ENCODE measurements around the gene COL24A1. TPM values are rescaled to one million over a fixed set of nuclear protein-coding genes. Genes with fewer than 3 reads are reported as not detected.

The COL24A1 gene
- total RNA-seq, 1 experiment from 2014 or later: 0.35 TPM

DNA sequence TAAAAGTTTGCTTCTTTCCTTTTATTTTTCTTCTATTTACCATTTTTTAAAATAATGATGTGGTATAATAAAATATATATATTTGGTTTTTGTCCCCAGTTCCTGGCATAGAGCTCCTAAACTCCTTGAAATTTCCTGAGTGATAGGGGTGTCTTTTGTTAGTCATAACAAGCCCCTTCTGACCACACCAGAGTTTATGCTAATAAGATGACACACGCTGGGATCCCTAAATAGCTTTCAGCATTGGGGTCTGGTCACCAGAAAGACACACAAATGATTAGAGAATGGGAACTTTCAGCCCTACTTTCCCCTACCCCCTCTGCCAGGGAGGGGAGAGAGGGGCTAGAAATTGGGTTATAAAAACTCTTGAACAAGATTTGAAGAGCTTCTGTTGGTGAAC, 56.2 kb downstream of the COL24A1 start:
- H2BK12ac ChIP-seq (ENCODE audit: insufficient read length, low read depth, low read length): no peak overlapping the region
- no peaks in the 10 kb centered on the region for H3K79me1 ChIP-seq (ENCODE audit: insufficient read depth, low read depth, low read length, poor library complexity, severe bottlenecking)
- Mint-ChIP-seq H3K9me3 (no peaks in the 10 kb centered on the region; a peak in 1 of 5 replicates), H3K4me3 (0 out of 5 replicates have a peak overlapping the region, but pooled peaks of 1 of the 2 experiments have one; percentile 33), H3K4me1 (peaks cover 21 to 26% of the 10 kb centered on the region in 2 experiments), H3K27ac (peak overlapping the region in 2 of 3 experiments; percentile 83 to 90; a peak in 3 of 7 replicates), H3K27me3 (ENCODE audit: low read depth) (no peaks in the 10 kb centered on the region), H3K36me3 (ENCODE audit: insufficient read depth in 1 of 3, low read depth in 3 of 3) (peaks cover 0 to 8% (median 0%) of the 10 kb centered on the region in 3 experiments; a peak in 2 of 7 replicates)
- H2AK5ac ChIP-seq (ENCODE audit: insufficient read length, low read length): no peak overlapping the region
- H4K8ac ChIP-seq (replicated peaks; ENCODE audit: insufficient read length, low read depth, low read length): no peak overlapping the region
- H2AFZ ChIP-seq (ENCODE audit: low read length): no peak overlapping the region
- no peak overlapping the region for H4K5ac ChIP-seq (ENCODE audit: insufficient read length, low read depth, low read length)
- no peak overlapping the region for H3K9ac ChIP-seq (ENCODE audit: extremely low read depth, insufficient read length, low read length)
- no peaks in the 10 kb centered on the region for H3K23me2 ChIP-seq (ENCODE audit: insufficient read length, low read depth, low read length, poor library complexity, severe bottlenecking)
- no peak overlapping the region for H3K18ac ChIP-seq (ENCODE audit: insufficient read length, low read depth, low read length)
- H2BK120ac ChIP-seq (ENCODE audit: low read depth, low read length, poor library complexity, severe bottlenecking): no peak overlapping the region
- TF ChIP-seq, protein P1, sequence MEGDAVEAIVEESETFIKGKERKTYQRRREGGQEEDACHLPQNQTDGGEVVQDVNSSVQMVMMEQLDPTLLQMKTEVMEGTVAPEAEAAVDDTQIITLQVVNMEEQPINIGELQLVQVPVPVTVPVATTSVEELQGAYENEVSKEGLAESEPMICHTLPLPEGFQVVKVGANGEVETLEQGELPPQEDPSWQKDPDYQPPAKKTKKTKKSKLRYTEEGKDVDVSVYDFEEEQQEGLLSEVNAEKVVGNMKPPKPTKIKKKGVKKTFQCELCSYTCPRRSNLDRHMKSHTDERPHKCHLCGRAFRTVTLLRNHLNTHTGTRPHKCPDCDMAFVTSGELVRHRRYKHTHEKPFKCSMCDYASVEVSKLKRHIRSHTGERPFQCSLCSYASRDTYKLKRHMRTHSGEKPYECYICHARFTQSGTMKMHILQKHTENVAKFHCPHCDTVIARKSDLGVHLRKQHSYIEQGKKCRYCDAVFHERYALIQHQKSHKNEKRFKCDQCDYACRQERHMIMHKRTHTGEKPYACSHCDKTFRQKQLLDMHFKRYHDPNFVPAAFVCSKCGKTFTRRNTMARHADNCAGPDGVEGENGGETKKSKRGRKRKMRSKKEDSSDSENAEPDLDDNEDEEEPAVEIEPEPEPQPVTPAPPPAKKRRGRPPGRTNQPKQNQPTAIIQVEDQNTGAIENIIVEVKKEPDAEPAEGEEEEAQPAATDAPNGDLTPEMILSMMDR (conservative IDR thresholded peaks at IDR 0.05): no peak
- no peaks in the 10 kb centered on the region for H3K27me3 ChIP-seq (ENCODE audit: insufficient read depth, low read length)
- DNase-seq: no peak
- no peak overlapping the region for H2BK15ac ChIP-seq (ENCODE audit: low read depth, low read length)
- WGBS (ENCODE audit: extremely low coverage, insufficient read length, low lambda C conversion rate): no CpG with 5 or more reads among the region's 1 CpG
- no peaks in the 10 kb centered on the region for H4K20me1 ChIP-seq (ENCODE audit: control insufficient read depth, insufficient read depth, insufficient read length)
- no peak overlapping the region for H3K23ac ChIP-seq (ENCODE audit: insufficient read length, low read depth, low read length)
- H3T11ph ChIP-seq (ENCODE audit: low read length): no peak overlapping the region
- no peak overlapping the region for H3K56ac ChIP-seq (ENCODE audit: insufficient read length, low read depth, low read length)
- H3K9me3 ChIP-seq (ENCODE audit: control insufficient read depth, low read depth, low read length): no peaks in the 10 kb centered on the region
- H2BK5ac ChIP-seq (ENCODE audit: insufficient read length, low read length): no peak overlapping the region
- H3K4ac ChIP-seq (ENCODE audit: low read depth, low read length): no peak overlapping the region
- H3K79me2 ChIP-seq (ENCODE audit: insufficient read depth, low read length): no peaks in the 10 kb centered on the region
- no peak overlapping the region for H3K4me2 ChIP-seq (ENCODE audit: insufficient read depth, insufficient read length, low read length)
- no peak overlapping the region for H2BK20ac ChIP-seq (ENCODE audit: low read depth, low read length, poor library complexity, severe bottlenecking)
- H3K4me1 ChIP-seq (ENCODE audit: insufficient read depth, low read length): 0 out of 2 replicates have a peak, but pooled peaks cover 1% of the 10 kb centered on the region
- no peak overlapping the region for H4K91ac ChIP-seq (ENCODE audit: insufficient read length, low read depth, low read length)
- H3K14ac ChIP-seq (ENCODE audit: insufficient read depth, low read length): no peak overlapping the region
- H3K27ac ChIP-seq (ENCODE audit: insufficient read length, low read depth, low read length): no peak overlapping the region
